Ishikawa (cell line): Measurements from ENCODE around the gene PILRB.
A peak's percentile ranks its signal among the peaks of the same experiment; 100 is the strongest.
"Not testable (repeated sequence)": the region's sequence is repeated elsewhere in the genome, so short reads cannot be mapped to it uniquely, and the experiment has no call there.

Source experiments
- CEBPB ChIP-seq: IDR thresholded peaks from 2 replicates; pipeline ENCODE4 v1.6.1; 2012
- CREB1 ChIP-seq: IDR thresholded peaks from 2 replicates; pipeline ENCODE4 v1.6.1; 2012; ENCODE audit warnings: low read depth
- EGR1 ChIP-seq: IDR thresholded peaks from 2 replicates; pipeline ENCODE4 v1.6.1; 2012
- EP300 ChIP-seq: IDR thresholded peaks from 2 replicates; pipeline ENCODE4 v1.6.1; 2012; ENCODE audit warnings: borderline replicate concordance
- FOXM1 ChIP-seq: IDR thresholded peaks from 2 replicates; pipeline ENCODE4 v1.6.1; 2012; ENCODE audit warnings: low read depth, borderline replicate concordance
- NFIC ChIP-seq: IDR thresholded peaks from 2 replicates; pipeline ENCODE4 v1.6.1; 2012
- RAD21 ChIP-seq: IDR thresholded peaks from 2 replicates; pipeline ENCODE4 v1.6.1; 2012; ENCODE audit warnings: low read depth
- TAF1 ChIP-seq: IDR thresholded peaks from 2 replicates; pipeline ENCODE4 v1.6.1; 2012; ENCODE audit warnings: low read depth, mild to moderate bottlenecking
- TCF12 ChIP-seq: IDR thresholded peaks from 2 replicates; pipeline ENCODE4 v1.6.1; 2012; ENCODE audit warnings: low read depth
- TEAD4 ChIP-seq: IDR thresholded peaks from 2 replicates; pipeline ENCODE4 v1.6.1; 2012
- YY1 ChIP-seq: IDR thresholded peaks from 2 replicates; pipeline ENCODE4 v1.6.1; 2012; ENCODE audit warnings: low read depth
- TF ChIP-seq, protein P1 (sequence below): IDR thresholded peaks from 2 replicates; pipeline ENCODE4 v1.6.1; 2012
- TF ChIP-seq, protein P2 (sequence below): IDR thresholded peaks from 2 replicates; pipeline ENCODE4 v1.6.1; 2012
- TF ChIP-seq, protein P3 (sequence below): IDR thresholded peaks from 2 replicates; pipeline ENCODE4 v1.6.1; 2012; ENCODE audit warnings: low read depth, mild to moderate bottlenecking

DNA sequence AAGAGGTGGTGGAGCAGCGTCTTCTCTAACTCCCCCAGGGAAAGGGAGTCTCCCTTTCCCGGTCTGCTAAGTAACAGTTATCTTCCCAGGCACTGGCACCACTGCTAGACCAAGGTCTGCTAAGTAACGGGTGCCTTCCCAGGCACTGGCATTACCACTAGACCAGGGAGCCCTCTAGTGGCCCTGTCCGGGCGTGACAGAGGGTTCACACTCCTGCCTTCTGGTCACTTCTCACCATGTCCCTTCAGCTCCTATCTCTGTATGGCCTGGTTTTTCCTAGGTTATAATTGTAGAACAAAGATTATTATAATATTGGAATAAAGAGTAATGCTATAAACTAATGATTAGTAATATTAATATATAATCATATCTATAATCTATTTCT lies 12.6 kb upstream of the PILRB start:
- not testable (repeated sequence) for TF ChIP-seq NFIC, TEAD4, EP300, TAF1, FOXM1, CREB1, CEBPB, YY1, EGR1, TCF12
- TF ChIP-seq, protein P1, sequence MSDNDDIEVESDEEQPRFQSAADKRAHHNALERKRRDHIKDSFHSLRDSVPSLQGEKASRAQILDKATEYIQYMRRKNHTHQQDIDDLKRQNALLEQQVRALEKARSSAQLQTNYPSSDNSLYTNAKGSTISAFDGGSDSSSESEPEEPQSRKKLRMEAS = not testable (repeated sequence)
- TF ChIP-seq, protein P2, sequence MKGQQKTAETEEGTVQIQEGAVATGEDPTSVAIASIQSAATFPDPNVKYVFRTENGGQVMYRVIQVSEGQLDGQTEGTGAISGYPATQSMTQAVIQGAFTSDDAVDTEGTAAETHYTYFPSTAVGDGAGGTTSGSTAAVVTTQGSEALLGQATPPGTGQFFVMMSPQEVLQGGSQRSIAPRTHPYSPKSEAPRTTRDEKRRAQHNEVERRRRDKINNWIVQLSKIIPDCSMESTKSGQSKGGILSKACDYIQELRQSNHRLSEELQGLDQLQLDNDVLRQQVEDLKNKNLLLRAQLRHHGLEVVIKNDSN = not testable (repeated sequence)
- TF ChIP-seq, protein P3, sequence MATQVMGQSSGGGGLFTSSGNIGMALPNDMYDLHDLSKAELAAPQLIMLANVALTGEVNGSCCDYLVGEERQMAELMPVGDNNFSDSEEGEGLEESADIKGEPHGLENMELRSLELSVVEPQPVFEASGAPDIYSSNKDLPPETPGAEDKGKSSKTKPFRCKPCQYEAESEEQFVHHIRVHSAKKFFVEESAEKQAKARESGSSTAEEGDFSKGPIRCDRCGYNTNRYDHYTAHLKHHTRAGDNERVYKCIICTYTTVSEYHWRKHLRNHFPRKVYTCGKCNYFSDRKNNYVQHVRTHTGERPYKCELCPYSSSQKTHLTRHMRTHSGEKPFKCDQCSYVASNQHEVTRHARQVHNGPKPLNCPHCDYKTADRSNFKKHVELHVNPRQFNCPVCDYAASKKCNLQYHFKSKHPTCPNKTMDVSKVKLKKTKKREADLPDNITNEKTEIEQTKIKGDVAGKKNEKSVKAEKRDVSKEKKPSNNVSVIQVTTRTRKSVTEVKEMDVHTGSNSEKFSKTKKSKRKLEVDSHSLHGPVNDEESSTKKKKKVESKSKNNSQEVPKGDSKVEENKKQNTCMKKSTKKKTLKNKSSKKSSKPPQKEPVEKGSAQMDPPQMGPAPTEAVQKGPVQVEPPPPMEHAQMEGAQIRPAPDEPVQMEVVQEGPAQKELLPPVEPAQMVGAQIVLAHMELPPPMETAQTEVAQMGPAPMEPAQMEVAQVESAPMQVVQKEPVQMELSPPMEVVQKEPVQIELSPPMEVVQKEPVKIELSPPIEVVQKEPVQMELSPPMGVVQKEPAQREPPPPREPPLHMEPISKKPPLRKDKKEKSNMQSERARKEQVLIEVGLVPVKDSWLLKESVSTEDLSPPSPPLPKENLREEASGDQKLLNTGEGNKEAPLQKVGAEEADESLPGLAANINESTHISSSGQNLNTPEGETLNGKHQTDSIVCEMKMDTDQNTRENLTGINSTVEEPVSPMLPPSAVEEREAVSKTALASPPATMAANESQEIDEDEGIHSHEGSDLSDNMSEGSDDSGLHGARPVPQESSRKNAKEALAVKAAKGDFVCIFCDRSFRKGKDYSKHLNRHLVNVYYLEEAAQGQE = not testable (repeated sequence)
- TF ChIP-seq RAD21 = peak; percentile 50
